HK-2 (cell line): ENCODE results near the gene GPX4.

Experiments
- DNase-seq: peaks from one replicate; pipeline ENCODE4 v3.0.0-alpha.2; 2018; ENCODE audit not compliant: unreplicated experiment

The GPX4 gene

GRCh38 chr19:1130771-1131717 lies 27.2 kb downstream of the GPX4 start:
- DNase-seq, result no peak

DNA sequence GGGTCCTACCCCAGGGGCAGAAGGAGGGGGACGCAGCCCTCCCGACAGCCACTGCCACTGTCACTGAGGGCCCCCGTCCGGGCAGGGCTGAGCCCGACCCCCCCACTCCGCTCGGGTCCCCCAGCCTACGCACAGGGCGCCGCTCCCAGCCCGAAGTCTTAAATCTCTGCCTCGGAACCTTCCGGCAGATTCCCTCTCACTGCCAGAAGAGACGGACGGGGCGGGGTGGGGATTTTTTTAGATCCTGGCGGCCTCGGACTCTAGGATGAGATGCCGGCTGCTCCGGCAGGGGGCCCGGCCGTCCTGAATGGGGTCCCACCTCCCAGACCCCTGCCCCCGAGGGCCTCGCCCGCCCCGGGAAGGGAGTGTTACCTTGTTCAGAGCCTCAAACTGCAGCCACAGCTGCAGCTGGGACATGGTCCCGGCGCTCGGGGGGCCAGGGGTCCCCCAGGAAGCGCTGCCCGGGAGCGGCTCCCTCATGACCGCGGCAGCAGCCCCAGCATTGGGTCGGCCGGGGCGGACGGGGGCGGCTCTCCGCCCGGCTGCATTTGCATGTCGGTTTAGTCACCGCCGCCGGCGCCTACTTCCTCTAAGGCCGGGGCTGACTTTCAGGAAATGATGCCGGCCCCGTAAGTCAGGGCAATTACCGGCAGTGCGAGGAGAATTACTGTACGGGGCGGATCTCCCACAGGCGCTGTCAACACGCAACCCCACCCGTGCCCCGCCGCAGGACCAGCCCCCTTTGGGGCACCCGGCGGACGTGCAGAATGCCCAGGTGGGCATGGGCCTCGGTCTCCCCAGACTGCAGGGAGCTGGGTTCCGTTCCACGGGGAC lies 28.1 kb downstream of the GPX4 start:
- DNase-seq, result no peak

- no peak for DNase-seq
Observed at GRCh38 chr19:1132552-1133383, 29.0 kb downstream of the GPX4 start.

- DNase-seq, result no peak
Observed at GRCh38 chr19:1133471-1133929, 29.7 kb downstream of the GPX4 start.

- DNase-seq, result no peak
Observed at GRCh38 chr19:1134431-1134830, 30.6 kb downstream of the GPX4 start.

DNA sequence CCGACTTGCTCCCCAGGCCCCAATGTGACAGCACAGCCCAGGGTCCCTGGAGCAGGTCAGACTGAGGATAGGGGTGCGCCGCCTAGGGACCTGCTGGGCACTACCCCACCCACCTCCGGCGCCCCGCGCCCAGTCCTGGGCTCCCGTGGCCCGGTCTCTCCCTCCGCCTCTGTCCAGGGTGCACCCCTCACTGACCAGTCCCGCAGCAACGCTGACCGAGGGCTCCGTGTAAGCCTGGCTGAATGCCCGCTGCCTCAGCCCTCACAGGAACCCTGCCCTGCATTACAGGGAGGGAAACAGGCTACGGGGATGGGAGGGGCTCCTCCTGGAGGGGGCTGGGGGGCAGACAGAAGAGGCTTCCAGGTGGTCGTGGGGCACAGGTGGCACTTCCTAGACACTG lies 31.7 kb downstream of the GPX4 start:
- DNase-seq, result no peak

DNA sequence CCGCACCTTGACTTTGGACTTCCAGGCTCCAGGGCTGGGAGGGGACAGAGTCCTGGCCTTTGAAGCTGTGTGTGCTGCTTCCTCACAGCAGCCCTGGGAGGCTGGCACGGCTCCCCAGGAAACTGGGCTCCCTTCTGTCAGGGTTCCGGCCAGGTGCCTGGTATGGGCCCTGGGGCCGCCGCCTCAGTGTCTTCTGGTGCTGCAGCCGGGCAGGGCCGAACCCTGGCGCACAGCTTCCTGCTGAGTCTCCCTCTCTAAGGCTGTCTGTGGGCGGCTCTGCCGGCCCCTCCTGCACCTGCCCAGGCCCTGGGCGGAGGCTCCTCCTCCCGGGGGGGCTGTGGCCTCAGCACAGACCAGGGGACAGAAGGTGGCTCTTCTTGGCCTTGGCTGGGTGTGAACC lies 32.4 kb downstream of the GPX4 start:
- no peak for DNase-seq

- DNase-seq, result no peak
Observed at GRCh38 chr19:1136621-1137317, 33.0 kb downstream of the GPX4 start.

- DNase-seq, result no peak
Observed at GRCh38 chr19:1138121-1138520, 34.3 kb downstream of the GPX4 start.

DNA sequence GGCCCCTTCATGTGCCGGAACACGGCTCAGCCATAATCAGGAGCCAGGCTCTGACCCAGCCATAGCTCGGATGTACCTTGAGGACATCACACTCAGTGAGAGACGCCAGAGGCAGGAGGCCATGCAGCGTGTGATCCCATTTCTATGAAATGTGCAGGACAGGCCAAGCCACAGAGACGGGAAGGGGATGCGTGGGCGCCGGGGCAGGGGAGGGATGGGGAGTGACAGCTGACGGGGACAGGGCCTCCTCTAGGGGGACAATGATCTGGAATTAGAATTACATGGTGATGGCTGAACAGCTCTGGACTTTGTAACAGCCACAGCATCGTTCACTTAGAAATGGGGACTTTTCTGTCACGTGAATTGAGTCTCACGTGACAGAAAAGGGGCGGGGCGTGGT lies 35.3 kb downstream of the GPX4 start:
- DNase-seq, result no peak

DNA sequence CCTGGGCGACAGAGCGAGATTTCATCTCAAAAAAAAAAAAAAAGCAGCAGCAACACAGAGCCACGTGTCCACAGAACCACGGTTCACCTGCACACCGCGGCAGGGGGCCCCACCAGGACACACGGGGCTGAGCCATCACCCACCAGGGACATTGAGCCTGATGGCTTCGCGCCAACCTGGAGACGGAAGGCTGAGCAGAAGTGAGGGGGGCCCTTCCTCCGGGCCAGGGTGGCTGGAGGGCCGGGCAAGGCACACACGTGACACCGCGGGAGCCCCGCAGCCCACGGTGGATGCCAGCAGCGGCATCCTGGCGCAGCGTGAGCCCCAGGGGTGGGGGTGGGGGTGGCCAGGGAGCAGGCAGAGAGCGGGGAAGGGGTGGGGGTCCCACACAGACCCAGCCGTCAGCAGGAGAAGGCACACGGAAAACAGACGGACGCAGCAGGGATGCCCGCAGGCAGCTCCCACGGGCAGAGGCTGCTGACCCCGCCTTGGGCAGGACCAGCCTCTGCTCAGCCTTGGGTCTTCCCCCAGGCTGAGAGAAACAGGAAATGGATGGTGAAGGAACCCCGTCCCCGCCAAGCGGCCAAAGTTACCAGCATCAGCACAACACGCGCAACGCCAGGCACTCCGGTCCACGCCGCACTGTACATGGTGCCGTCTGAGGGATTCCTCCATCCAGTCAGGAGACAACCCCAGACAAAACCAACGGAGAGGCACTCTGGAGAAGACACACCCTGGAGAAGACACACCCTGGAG lies 36.7 kb downstream of the GPX4 start:
- DNase-seq, result no peak

DNA sequence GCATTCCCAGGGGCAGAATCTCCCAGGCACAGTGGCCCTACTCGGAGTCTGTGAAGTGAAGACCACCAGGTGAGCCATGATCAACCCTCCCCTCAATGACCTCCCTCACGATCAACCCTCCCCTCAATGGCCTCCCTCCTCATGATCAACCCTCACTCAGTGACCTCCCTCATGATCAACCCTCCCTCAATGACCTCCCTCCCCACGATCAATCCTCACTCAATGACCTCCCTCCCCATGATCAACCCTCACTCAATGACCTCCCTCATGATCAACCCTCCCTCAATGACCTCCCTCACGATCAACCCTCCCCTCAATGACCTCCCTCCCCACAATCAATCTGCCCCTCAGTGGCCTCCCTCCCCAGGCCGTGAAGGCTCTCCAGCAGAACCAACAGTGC lies 38.1 kb downstream of the GPX4 start:
- no peak for DNase-seq

DNA sequence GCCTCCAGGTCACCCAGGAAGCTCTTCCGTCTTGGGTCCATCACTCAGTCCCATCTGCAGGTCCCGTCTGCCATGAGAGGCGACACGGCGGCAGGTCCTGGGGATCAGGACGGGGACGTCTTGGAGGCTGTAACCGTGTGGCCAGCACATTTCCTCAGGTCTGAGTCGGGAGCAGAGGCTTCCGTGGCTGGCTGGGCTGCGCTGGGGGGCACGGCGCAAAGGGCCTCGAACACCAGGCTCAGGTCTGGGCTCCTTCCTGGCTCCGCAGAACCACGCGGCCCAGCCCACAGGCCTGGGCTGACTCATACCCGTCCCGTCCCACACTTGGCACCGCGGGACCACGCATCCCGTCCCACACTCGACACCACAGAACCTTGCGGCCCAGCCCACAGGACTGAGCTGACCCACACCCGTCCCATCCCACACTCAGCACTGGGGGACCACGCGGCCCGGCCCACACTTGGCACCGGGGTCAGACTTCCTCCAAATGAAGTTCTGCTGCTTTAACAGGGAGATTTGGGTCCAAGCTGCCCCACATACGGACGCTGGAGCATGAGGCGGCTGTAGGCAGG lies 40.1 kb downstream of the GPX4 start:
- DNase-seq, result no peak

- no peak for DNase-seq
Observed at GRCh38 chr19:1144741-1145140, 40.9 kb downstream of the GPX4 start.

GRCh38 chr19:1145635-1146411 lies 42.0 kb downstream of the GPX4 start:
- DNase-seq, result no peak

- DNase-seq, result no peak
Observed at GRCh38 chr19:1146412-1146699, 42.6 kb downstream of the GPX4 start.

DNA sequence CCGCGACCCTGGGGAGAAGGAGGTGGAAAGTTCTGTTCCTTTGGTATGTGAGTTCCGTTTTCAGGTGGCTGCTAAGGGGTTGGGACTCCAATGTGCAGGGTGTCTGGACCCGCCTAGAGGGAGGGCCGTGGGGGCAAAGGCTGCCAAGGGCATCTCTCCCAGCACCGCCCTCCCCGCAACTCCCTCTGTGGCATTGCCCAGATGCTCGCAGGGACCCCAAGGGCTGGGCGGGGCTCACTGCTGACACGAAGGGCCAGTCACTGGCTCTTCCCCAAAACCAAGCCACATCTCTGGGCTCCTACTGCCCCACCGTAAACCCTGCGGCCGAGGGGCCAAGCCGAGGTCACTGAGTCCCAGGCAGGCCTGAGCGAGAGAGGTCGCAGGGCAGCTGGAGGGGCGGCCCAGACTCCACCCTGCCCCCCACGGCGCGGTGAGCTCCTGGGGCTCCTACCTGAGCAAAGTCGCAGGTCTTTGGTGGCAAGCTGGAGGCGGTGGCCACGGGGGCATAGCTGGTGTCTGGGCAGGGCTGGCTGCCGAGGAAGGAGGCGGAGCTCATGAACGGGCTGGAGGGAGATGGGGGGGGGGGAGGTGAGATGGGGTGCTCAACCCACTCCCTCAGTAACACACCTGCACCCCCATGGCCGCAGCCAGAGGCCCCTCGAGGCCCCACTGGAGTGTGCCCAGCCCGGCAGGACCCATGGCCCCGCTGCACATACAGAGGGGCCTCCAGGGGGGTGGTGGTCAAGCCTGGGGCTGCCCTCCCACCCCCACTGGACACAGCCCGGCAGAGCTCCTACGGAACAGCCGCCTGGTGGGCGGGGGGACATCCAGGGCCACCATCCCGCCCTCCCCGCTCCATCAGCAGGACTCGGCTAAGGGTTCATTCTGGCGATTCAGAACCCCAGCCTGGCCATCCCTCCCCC lies 43.3 kb downstream of the GPX4 start:
- no peak for DNase-seq

- no peak for DNase-seq
Observed at GRCh38 chr19:1147934-1148549, 44.2 kb downstream of the GPX4 start.
